CD4-positive, alpha-beta T cell treated with Interleukin-10 for 1 hour (primary cell): ENCODE results near the gene WFDC10B.
"Not testable (repeated sequence)": the region's sequence is repeated elsewhere in the genome, so short reads cannot be mapped to it uniquely, and the experiment has no call there.

Source experiments
- DNase-seq: peaks from one replicate; pipeline ENCODE4 v3.0.0-alpha.2; 2020

The WFDC10B gene

GRCh38 chr20:45704969-45705637 lies at the start of gene WFDC10B:
WFDC10B (minus strand) TSS chr20:45705019; CDS start chr20:45685992, 19,027 bp downstream.
- DNase-seq: no peak

GRCh38 chr20:45752746-45753145 lies 47.9 kb upstream of the WFDC10B start:
- DNase-seq: no peak

GRCh38 chr20:45751721-45752120 lies 46.9 kb upstream of the WFDC10B start:
- no peak for DNase-seq

GRCh38 chr20:45745015-45745414 lies 40.2 kb upstream of the WFDC10B start:
- no peak for DNase-seq

GRCh38 chr20:45742596-45742995 lies 37.8 kb upstream of the WFDC10B start:
- no peak for DNase-seq

GRCh38 chr20:45735988-45736387 lies 31.2 kb upstream of the WFDC10B start:
- no peak for DNase-seq

GRCh38 chr20:45735552-45735951 lies 30.7 kb upstream of the WFDC10B start:
- DNase-seq: no peak

GRCh38 chr20:45732199-45732598 lies 27.4 kb upstream of the WFDC10B start:
- DNase-seq: no peak

- no peak for DNase-seq
Observed at GRCh38 chr20:45727044-45727443, 22.2 kb upstream of the WFDC10B start.

GRCh38 chr20:45725134-45725533 lies 20.3 kb upstream of the WFDC10B start:
- no peak for DNase-seq

GRCh38 chr20:45722047-45722446 lies 17.2 kb upstream of the WFDC10B start, which contains the start of gene SPINT4:
SPINT4 (plus strand) TSS chr20:45722347; CDS start chr20:45722368, 21 bp downstream.
- no peak for DNase-seq

- DNase-seq: not testable (repeated sequence)
Observed at GRCh38 chr20:45716141-45716688, 11.4 kb upstream of the WFDC10B start.

- no peak for DNase-seq
Observed at GRCh38 chr20:45701873-45702272, 2.9 kb downstream of the WFDC10B start, which contains the start of gene WFDC13. WFDC13 (plus strand) TSS chr20:45702038; CDS start chr20:45702124, 86 bp downstream.

- DNase-seq: no peak
Observed at GRCh38 chr20:45701104-45701503, 3.7 kb downstream of the WFDC10B start.

- DNase-seq: no peak
Observed at GRCh38 chr20:45695496-45695895, 9.3 kb downstream of the WFDC10B start.

GRCh38 chr20:45693346-45693745 lies 11.5 kb downstream of the WFDC10B start:
- not testable (repeated sequence) for DNase-seq

- DNase-seq: no peak
Observed at GRCh38 chr20:45685896-45686295, 18.9 kb downstream of the WFDC10B start.

GRCh38 chr20:45679650-45680049 lies 25.2 kb downstream of the WFDC10B start:
- DNase-seq: no peak

GRCh38 chr20:45672765-45673164 lies 32.1 kb downstream of the WFDC10B start:
- no peak for DNase-seq

- DNase-seq: no peak
Observed at GRCh38 chr20:45670139-45670538, 34.7 kb downstream of the WFDC10B start, which contains the start of gene WFDC11. WFDC11 (minus strand) TSS chr20:45670239; CDS start chr20:45650600, 19,639 bp downstream.

- not testable (repeated sequence) for DNase-seq
Observed at GRCh38 chr20:45657038-45657437, 47.8 kb downstream of the WFDC10B start.

GRCh38 chr20:45651726-45652125 lies 53.1 kb downstream of the WFDC10B start:
- not testable (repeated sequence) for DNase-seq

- no peak for DNase-seq
Observed at GRCh38 chr20:45649312-45649863, 55.4 kb downstream of the WFDC10B start.

GRCh38 chr20:45647441-45648050 lies 57.3 kb downstream of the WFDC10B start:
- no peak for DNase-seq
